ENCODE data around the gene ABL1.

The ABL1 gene

DNA sequence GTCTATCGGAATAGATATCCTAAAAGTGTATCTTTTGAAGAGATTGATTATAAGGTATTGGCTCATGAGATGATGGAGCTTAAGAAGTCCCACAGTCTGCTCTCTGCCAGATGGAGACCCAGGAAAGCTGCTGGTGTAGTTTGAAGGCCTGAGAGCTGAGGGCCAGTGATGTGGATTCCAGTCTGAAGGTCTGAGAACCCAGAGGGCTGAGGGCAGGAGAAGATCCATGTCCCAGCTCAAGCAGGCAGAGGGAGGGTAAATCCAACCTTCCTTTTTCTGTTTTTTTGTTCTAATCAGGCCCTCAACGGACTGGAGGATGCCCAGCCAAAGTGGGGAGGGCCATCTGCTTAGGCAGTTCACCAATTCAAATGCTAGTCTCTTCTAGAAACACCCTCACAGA is 11.0 kb upstream of the ABL1 start:
- H3K36me3 ChIP-seq (ENCODE audit: control insufficient read depth, insufficient read depth, low read length) = no peaks in the 10 kb centered on the region
- TF ChIP-seq, protein P1, sequence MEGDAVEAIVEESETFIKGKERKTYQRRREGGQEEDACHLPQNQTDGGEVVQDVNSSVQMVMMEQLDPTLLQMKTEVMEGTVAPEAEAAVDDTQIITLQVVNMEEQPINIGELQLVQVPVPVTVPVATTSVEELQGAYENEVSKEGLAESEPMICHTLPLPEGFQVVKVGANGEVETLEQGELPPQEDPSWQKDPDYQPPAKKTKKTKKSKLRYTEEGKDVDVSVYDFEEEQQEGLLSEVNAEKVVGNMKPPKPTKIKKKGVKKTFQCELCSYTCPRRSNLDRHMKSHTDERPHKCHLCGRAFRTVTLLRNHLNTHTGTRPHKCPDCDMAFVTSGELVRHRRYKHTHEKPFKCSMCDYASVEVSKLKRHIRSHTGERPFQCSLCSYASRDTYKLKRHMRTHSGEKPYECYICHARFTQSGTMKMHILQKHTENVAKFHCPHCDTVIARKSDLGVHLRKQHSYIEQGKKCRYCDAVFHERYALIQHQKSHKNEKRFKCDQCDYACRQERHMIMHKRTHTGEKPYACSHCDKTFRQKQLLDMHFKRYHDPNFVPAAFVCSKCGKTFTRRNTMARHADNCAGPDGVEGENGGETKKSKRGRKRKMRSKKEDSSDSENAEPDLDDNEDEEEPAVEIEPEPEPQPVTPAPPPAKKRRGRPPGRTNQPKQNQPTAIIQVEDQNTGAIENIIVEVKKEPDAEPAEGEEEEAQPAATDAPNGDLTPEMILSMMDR (IDR thresholded peaks at IDR 0.05; ENCODE audit: insufficient read depth, low read length, poor library complexity, severe bottlenecking) = no peak

DNA sequence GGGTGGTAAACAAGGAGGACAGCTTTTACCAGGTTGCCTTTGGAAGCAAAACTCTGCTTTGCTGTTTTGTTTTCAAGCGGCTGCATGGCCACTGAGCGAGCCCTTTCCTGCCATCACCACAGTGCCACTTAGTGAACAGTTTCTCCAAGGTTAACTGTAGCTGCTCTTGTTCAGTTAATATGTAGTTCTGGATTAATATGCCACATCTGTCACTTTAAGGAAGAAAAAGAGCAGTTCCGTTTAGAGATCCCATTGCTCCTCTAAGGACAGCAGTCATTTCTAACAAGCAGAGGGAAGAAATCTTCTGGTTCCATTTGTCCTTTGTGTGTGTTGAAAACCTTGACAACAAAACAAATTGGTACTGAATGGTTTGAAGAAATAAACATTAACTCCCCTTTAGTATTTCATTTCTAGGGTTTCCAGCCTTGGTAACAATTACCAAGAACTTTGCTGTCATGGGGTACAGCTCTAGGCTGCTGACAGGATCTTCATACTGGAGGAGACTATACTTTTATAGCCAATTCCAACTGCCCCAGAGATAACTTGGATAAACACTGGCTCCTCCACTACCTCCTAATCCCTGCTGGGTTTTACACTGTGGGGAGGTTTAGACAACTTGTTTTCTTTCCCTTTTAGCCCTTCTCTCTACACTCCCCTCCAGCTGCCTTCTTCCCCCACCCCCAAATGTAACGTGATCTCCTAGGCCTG is 10.3 kb upstream of the ABL1 start:
- no peak for DNase-seq (ENCODE audit: extremely low read depth, insufficient read length)
- H3K36me3 ChIP-seq (ENCODE audit: control insufficient read depth, insufficient read depth, low read length) = no peaks in the 10 kb centered on the region
- H3K27me3 ChIP-seq (replicated peaks; ENCODE audit: control insufficient read depth, insufficient read depth, low read length) = no peaks in the 10 kb centered on the region
- TF ChIP-seq, protein P1 (IDR thresholded peaks at IDR 0.05; ENCODE audit: insufficient read depth, low read length, poor library complexity, severe bottlenecking) = no peak
- no peak overlapping the region for H3K4me3 ChIP-seq (replicated peaks; ENCODE audit: low read depth, low read length)

More for the DNA sequence above, 11.0 kb upstream of the ABL1 start:
- Histone ChIP-seq H3K4me3 (replicated peaks; ENCODE audit: low read depth, low read length) (no peak overlapping the region), H3K27me3 (replicated peaks; ENCODE audit: control insufficient read depth, insufficient read depth, low read length) (no peaks in the 10 kb centered on the region)
- DNase-seq (ENCODE audit: extremely low read depth, insufficient read length) = no peak

DNA sequence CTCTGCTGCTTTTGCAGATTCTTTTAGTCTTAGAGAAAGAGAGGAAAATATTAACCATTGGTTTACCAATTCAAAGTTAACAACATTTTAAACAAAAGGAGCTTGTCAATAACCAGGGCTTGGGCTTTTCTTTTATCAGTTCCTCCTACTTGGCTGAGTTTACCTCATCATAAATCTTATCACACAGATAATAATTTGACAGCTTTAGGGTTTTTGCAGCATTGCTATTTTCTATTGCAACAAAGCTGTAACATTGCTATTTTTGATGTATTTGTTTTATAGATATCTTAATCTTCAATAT is 9.8 kb upstream of the ABL1 start:
- H3K27me3 ChIP-seq (replicated peaks; ENCODE audit: control insufficient read depth, insufficient read depth, low read length) = no peaks in the 10 kb centered on the region
- no peak overlapping the region for H3K4me3 ChIP-seq (replicated peaks; ENCODE audit: low read depth, low read length)
- no peak for DNase-seq (ENCODE audit: extremely low read depth, insufficient read length)
- no peaks in the 10 kb centered on the region for H3K36me3 ChIP-seq (ENCODE audit: control insufficient read depth, insufficient read depth, low read length)
- TF ChIP-seq, protein P1 (IDR thresholded peaks at IDR 0.05; ENCODE audit: insufficient read depth, low read length, poor library complexity, severe bottlenecking) = no peak

DNA sequence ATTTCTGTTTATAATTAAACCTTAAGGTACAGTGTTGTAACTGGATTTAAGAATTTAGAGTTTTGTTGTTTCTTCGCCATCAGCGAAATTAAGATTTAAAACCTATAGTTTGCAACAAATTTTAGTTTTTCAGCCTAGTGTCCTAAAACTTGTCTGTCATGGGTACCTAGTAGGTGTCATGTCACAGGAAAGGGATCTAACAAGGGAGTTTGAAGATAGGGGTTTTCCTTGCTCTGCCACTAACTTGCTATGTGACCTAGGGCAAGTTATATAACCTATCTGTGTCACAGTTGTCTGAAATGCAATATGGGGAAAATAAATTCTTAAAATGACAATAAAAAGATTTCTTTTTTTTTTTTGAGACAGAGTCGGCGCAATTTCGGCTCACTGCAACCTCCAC is 9.2 kb upstream of the ABL1 start:
- no peak for DNase-seq (ENCODE audit: extremely low read depth, insufficient read length)
- TF ChIP-seq, protein P1 (IDR thresholded peaks at IDR 0.05; ENCODE audit: insufficient read depth, low read length, poor library complexity, severe bottlenecking) = no peak
- no peak overlapping the region for H3K4me3 ChIP-seq (replicated peaks; ENCODE audit: low read depth, low read length)

DNA sequence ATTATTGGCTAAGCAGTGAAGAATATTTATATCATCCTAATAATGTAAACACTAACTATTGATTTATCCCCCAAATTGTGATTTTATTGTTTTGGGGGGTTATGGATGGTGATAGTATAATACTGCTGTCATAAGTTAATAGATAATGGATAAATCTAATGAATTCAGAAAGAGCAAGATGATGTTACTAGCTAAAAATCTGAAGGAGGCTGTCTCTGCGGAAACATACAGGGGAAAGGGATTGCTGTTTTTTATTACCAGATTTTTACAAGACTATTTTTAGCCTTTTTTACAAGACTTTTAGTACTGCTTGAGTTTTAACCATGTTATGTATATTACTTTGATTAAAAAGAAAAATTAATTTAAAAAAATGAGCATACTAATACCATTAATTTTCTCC is 5.3 kb upstream of the ABL1 start:
- TF ChIP-seq, protein P1 (IDR thresholded peaks at IDR 0.05; ENCODE audit: insufficient read depth, low read length, poor library complexity, severe bottlenecking) = no peak
- H3K27me3 ChIP-seq (replicated peaks; ENCODE audit: control insufficient read depth, insufficient read depth, low read length) = no peaks in the 10 kb centered on the region
- H3K4me3 ChIP-seq (replicated peaks; ENCODE audit: low read depth, low read length) = no peak overlapping the region
- no peaks in the 10 kb centered on the region for H3K36me3 ChIP-seq (ENCODE audit: control insufficient read depth, insufficient read depth, low read length)
- no peak for DNase-seq (ENCODE audit: extremely low read depth, insufficient read length)

More for the DNA sequence above, 9.2 kb upstream of the ABL1 start:
- no peaks in the 10 kb centered on the region for H3K27me3 ChIP-seq (replicated peaks; ENCODE audit: control insufficient read depth, insufficient read depth, low read length)
- no peaks in the 10 kb centered on the region for H3K36me3 ChIP-seq (ENCODE audit: control insufficient read depth, insufficient read depth, low read length)

Data from GM06990 (cell line).